ENCODE measurements around the gene MYO16. TPM values are rescaled to one million over a fixed set of nuclear protein-coding genes. Genes with fewer than 3 reads are reported as not detected.

The MYO16 gene
- total and polyA plus RNA-seq, 2 donors: 0.16 to 0.19 TPM

DNA sequence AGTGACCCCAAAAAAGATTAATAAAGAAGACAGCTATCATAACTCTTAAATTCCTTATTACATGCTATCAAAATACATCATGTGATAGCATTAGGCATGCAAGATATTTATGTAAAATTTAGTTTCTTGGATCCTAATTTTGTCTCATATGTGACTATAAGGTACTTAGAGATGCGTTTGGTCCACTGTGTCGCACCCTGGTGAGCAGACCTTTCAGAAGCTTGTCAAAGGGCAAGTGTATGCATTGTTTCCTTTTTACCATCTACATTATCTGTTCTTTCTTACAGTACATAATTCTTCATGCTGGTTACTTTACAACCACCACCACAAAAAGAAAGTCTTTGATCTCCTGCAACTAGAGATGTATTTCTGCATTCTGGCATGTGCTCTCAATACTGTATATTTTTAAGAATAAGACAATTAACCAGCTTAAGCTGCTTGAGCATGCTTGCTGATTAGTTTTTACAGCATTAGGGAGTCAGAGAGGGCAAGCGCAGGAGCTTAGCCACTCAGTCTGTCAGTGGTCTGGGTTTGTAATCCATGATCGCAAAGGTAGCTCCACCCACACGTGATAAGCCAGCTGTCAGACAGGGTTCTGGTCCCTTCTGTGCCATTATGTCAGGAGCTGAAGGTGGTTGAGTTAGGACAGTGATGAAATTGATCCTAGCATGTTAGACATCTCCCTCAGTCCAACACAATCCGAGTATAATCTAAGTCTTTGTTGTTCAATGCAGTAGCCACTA lies 500.9 kb downstream of the MYO16 start:
- Histone ChIP-seq H3K36me3 (ENCODE audit: control insufficient read depth in 2 of 2, insufficient read depth in 2 of 2, low read length in 1 of 2) (no peaks in the 10 kb centered on the region), H3K27ac (ENCODE audit: low read depth in 1 of 2, low read length in 1 of 2) (no peak overlapping the region), H3K27me3 (ENCODE audit: control insufficient read depth in 2 of 2, insufficient read depth in 1 of 2, low read length in 1 of 2) (no peaks in the 10 kb centered on the region), H3K9me3 (ENCODE audit: control insufficient read depth in 2 of 2, insufficient read depth in 1 of 2, low read length in 1 of 2) (no peaks in the 10 kb centered on the region), H3K4me3 (ENCODE audit: low read length in 2 of 2) (no peak overlapping the region), H3K4me1 (ENCODE audit: control insufficient read depth in 2 of 2, insufficient read depth in 2 of 2, low read length in 2 of 2) (peaks cover 0 to 12% of the 10 kb centered on the region in 2 donors)
- 91% methylated on average over 6 of the region's 6 CpGs for WGBS
- DNase-seq (ENCODE audit: low read depth in 6 of 9, low spot score in 9 of 9): peak in 1 of 9 donors; percentile 14

DNA sequence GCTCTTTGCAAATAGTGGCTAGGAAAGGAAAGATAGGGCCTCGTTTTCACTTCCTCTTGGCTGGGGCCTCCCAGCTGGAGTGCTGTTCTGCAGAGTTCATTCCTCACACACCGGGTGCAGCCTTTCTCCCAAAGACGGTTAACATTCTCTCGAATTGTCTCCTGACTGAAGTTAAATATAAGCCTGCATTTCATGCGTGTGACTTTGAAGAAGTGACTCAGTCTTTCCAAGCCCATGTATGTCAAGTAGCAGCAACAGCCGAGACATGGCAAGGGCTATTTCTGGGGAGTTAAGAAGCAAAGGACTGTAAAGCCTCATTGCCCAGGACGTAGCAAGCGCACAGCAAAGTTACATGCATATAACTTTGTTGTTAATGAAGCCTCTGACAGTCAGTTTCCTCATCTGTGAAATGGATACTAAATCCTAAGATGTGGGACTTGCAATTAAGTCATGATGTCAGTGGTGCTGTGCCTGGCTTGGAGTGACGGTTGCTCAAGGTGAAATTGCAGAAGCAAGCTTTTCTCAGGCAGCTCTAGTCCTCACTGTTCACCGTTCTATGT lies 502.4 kb downstream of the MYO16 start:
- peaks cover 0 to 12% of the 10 kb centered on the region in 2 donors for H3K4me1 ChIP-seq (ENCODE audit: control insufficient read depth in 2 of 2, insufficient read depth in 2 of 2, low read length in 2 of 2)
- H3K27ac ChIP-seq (ENCODE audit: low read depth in 1 of 2, low read length in 1 of 2): peak overlapping the region in 1 of 2 donors; percentile 49
- no peaks in the 10 kb centered on the region for H3K9me3 ChIP-seq (ENCODE audit: control insufficient read depth in 2 of 2, insufficient read depth in 1 of 2, low read length in 1 of 2)
- no peaks in the 10 kb centered on the region for H3K36me3 ChIP-seq (ENCODE audit: control insufficient read depth in 2 of 2, insufficient read depth in 2 of 2, low read length in 1 of 2)
- no peaks in the 10 kb centered on the region for H3K27me3 ChIP-seq (ENCODE audit: control insufficient read depth in 2 of 2, insufficient read depth in 1 of 2, low read length in 1 of 2)
- DNase-seq (ENCODE audit: low read depth in 6 of 9, low spot score in 9 of 9): peak in 5 of 9 donors; percentile 7 to 44 (median 11)
- H3K4me3 ChIP-seq (ENCODE audit: low read length in 2 of 2): no peak overlapping the region
- WGBS: 27% methylated on average over 10 of the region's 10 CpGs

DNA sequence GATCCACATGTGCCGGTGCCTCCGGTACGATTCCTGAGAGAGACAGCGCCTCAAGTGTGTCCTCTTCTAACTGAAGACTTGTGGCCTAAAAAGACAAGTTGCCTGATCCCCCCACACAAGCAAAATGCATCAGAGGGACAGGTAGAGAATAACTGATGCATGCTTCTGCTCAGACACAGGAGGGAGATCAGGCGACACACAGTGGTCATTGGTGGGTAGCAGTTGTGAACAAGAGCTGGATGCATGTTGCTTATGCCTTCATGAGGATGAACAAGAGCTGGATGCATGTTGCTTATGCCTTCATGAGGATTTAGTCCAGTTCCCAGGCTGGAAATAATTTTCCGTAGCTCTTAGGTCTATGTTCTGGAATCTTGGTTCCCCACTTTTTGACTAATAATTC lies 505.6 kb downstream of the MYO16 start:
- no peak overlapping the region for H3K27ac ChIP-seq (ENCODE audit: low read depth in 1 of 2, low read length in 1 of 2)
- peaks cover 0 to 12% of the 10 kb centered on the region in 2 donors for H3K4me1 ChIP-seq (ENCODE audit: control insufficient read depth in 2 of 2, insufficient read depth in 2 of 2, low read length in 2 of 2)
- no peak for DNase-seq (ENCODE audit: low read depth in 6 of 9, low spot score in 9 of 9)
- WGBS: 96% methylated on average over 6 of the region's 6 CpGs
- peaks cover 0 to 7% of the 10 kb centered on the region in 2 donors for H3K9me3 ChIP-seq (ENCODE audit: control insufficient read depth in 2 of 2, insufficient read depth in 1 of 2, low read length in 1 of 2)
- no peaks in the 10 kb centered on the region for H3K36me3 ChIP-seq (ENCODE audit: control insufficient read depth in 2 of 2, insufficient read depth in 2 of 2, low read length in 1 of 2)
- no peak overlapping the region for H3K4me3 ChIP-seq (ENCODE audit: low read length in 2 of 2)
- peaks cover under 1 to 7% of the 10 kb centered on the region in 2 donors for H3K27me3 ChIP-seq (ENCODE audit: control insufficient read depth in 2 of 2, insufficient read depth in 1 of 2, low read length in 1 of 2)

DNA sequence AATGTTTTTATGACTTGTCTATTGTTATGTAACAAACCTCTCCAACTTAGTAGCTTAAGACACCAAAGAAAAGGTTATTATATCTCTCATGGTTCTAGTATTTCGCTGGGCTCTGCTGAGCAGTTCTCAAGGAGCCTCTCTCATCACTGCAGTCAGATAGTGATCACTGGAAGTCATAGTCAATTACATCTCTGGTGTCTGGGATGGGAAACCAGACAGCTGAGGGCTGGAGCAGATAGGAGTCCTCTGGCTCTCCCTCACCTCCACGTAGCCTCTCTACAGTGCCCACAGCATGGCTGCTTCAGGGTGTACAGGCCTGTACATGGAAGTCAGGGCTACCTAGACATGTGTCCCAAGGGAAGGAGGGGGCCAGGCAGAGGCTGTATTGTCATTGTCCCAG lies 507.5 kb downstream of the MYO16 start:
- H3K27ac ChIP-seq (ENCODE audit: low read depth in 1 of 2, low read length in 1 of 2): no peak overlapping the region
- peaks cover 14 to 25% of the 10 kb centered on the region in 2 donors for H3K27me3 ChIP-seq (ENCODE audit: control insufficient read depth in 2 of 2, insufficient read depth in 1 of 2, low read length in 1 of 2)
- no peaks in the 10 kb centered on the region for H3K36me3 ChIP-seq (ENCODE audit: control insufficient read depth in 2 of 2, insufficient read depth in 2 of 2, low read length in 1 of 2)
- H3K9me3 ChIP-seq (ENCODE audit: control insufficient read depth in 2 of 2, insufficient read depth in 1 of 2, low read length in 1 of 2): peaks cover 0 to 8% of the 10 kb centered on the region in 2 donors
- DNase-seq (ENCODE audit: low read depth in 6 of 9, low spot score in 9 of 9): no peak
- H3K4me1 ChIP-seq (ENCODE audit: control insufficient read depth in 2 of 2, insufficient read depth in 2 of 2, low read length in 2 of 2): peaks cover 0 to 3% of the 10 kb centered on the region in 2 donors
- 92% methylated on average over 2 of the region's 2 CpGs for WGBS
- no peak overlapping the region for H3K4me3 ChIP-seq (ENCODE audit: low read length in 2 of 2)

DNA sequence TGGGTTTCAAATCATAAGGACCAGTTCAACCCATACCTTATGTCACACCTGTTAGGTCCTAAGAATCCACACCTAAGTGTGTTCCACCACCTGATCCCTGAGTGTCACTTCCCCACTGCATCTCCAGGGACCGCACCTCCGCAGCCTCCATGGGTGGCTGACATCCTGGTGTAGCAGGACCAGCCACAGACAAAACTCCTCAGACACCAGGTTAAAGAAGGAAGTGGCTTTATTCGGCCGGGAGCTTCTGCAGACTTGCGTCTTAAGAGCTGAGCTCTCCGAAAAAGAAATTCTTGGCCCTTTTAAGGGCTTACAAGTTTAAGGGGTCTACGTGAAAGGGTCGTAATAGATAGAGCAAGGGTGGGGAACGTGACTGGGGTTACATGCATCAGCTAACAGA lies 509.9 kb downstream of the MYO16 start:
- no peak overlapping the region for H3K4me3 ChIP-seq (ENCODE audit: low read length in 2 of 2)
- H3K27me3 ChIP-seq (ENCODE audit: control insufficient read depth in 2 of 2, insufficient read depth in 1 of 2, low read length in 1 of 2): peaks cover 14 to 29% of the 10 kb centered on the region in 2 donors
- no peaks in the 10 kb centered on the region for H3K4me1 ChIP-seq (ENCODE audit: control insufficient read depth in 2 of 2, insufficient read depth in 2 of 2, low read length in 2 of 2)
- no peaks in the 10 kb centered on the region for H3K36me3 ChIP-seq (ENCODE audit: control insufficient read depth in 2 of 2, insufficient read depth in 2 of 2, low read length in 1 of 2)
- H3K9me3 ChIP-seq (ENCODE audit: control insufficient read depth in 2 of 2, insufficient read depth in 1 of 2, low read length in 1 of 2): peaks cover 0 to 8% of the 10 kb centered on the region in 2 donors
- DNase-seq (ENCODE audit: low read depth in 6 of 9, low spot score in 9 of 9): no peak
- 98% methylated on average over 9 of the region's 9 CpGs for WGBS
- no peak overlapping the region for H3K27ac ChIP-seq (ENCODE audit: low read depth in 1 of 2, low read length in 1 of 2)

DNA sequence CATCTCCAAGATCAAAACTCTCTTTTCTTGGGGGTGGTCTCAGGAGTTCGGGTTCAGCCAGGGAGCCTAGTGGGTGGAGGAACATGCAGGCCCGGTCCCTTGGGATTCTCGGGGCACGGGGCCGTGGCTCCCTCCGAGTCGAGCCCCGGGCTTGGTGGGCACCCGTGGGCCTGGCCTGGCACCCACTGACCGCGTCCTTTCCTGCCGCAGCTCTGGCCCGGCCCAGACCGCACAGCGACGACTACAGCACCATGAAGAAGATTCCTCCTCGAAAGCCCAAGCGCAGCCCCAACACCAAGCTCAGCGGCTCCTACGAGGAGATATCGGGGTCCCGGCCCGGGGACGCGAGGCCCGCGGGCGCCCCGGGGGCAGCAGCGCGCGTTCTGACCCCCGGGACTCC lies 510.6 kb downstream of the MYO16 start:
- no peaks in the 10 kb centered on the region for H3K4me1 ChIP-seq (ENCODE audit: control insufficient read depth in 2 of 2, insufficient read depth in 2 of 2, low read length in 2 of 2)
- H3K27me3 ChIP-seq (ENCODE audit: control insufficient read depth in 2 of 2, insufficient read depth in 1 of 2, low read length in 1 of 2): peaks cover 14 to 29% of the 10 kb centered on the region in 2 donors
- H3K4me3 ChIP-seq (ENCODE audit: low read length in 2 of 2): no peak overlapping the region
- H3K27ac ChIP-seq (ENCODE audit: low read depth in 1 of 2, low read length in 1 of 2): no peak overlapping the region
- 78% methylated on average over 33 of the region's 33 CpGs for WGBS
- H3K36me3 ChIP-seq (ENCODE audit: control insufficient read depth in 2 of 2, insufficient read depth in 2 of 2, low read length in 1 of 2): no peaks in the 10 kb centered on the region
- H3K9me3 ChIP-seq (ENCODE audit: control insufficient read depth in 2 of 2, insufficient read depth in 1 of 2, low read length in 1 of 2): peaks cover 0 to 8% of the 10 kb centered on the region in 2 donors
- DNase-seq (ENCODE audit: low read depth in 6 of 9, low spot score in 9 of 9): no peak

DNA sequence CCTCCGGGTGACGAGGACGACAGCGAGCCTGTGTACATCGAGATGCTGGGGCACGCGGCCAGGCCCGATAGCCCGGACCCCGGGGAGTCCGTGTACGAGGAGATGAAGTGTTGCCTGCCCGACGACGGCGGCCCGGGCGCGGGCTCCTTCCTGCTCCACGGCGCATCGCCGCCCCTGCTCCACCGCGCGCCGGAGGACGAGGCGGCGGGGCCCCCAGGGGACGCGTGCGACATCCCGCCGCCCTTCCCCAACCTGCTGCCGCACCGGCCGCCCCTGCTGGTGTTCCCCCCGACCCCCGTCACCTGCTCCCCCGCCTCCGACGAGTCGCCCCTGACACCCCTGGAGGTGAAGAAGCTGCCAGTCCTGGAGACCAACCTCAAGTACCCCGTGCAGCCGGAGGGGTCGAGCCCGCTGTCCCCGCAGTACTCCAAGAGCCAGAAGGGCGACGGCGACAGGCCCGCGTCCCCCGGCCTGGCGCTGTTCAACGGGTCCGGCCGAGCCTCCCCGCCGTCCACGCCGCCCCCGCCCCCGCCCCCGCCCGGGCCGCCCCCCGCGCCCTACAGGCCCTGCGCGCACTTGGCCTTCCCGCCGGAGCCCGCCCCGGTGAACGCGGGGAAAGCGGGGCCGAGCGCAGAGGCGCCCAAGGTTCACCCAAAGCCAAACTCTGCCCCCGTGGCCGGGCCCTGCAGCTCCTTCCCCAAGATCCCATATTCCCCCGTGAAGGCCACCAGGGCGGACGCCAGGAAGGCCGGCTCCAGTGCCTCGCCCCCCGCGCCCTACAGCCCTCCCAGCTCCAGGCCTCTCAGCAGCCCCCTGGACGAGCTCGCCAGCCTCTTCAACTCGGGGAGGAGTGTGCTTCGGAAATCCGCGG lies 511.3 kb downstream of the MYO16 start:
- Histone ChIP-seq H3K9me3 (ENCODE audit: control insufficient read depth in 2 of 2, insufficient read depth in 1 of 2, low read length in 1 of 2) (peaks cover 0 to 8% of the 10 kb centered on the region in 2 donors), H3K27me3 (ENCODE audit: control insufficient read depth in 2 of 2, insufficient read depth in 1 of 2, low read length in 1 of 2) (peaks cover 14 to 29% of the 10 kb centered on the region in 2 donors), H3K36me3 (ENCODE audit: control insufficient read depth in 2 of 2, insufficient read depth in 2 of 2, low read length in 1 of 2) (no peaks in the 10 kb centered on the region), H3K27ac (ENCODE audit: low read depth in 1 of 2, low read length in 1 of 2) (no peak overlapping the region), H3K4me3 (ENCODE audit: low read length in 2 of 2) (no peak overlapping the region), H3K4me1 (ENCODE audit: control insufficient read depth in 2 of 2, insufficient read depth in 2 of 2, low read length in 2 of 2) (no peaks in the 10 kb centered on the region)
- no peak for DNase-seq (ENCODE audit: low read depth in 6 of 9, low spot score in 9 of 9)
- WGBS: 21% methylated on average over 97 of the region's 97 CpGs

DNA sequence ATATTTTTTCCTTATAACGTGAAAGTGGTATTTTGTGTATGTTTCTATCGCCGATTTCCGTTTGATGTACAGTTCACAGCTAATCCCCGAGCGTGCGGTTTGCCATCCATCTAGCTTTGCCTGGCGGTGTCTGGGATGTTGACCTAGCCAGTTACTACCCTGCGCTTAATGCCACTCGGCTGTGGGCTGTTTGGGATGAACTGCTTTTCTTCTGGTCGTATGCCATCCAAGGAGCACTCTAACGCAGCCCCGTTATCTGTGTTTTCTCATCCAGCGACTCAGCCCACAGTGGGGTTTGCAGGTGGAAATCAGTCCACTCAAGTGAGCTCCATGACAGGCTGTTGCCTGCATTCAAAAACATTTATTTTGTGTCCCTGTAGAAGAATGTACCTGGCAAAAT lies 512.3 kb downstream of the MYO16 start:
- H3K4me1 ChIP-seq (ENCODE audit: control insufficient read depth in 2 of 2, insufficient read depth in 2 of 2, low read length in 2 of 2): no peaks in the 10 kb centered on the region
- no peak for DNase-seq (ENCODE audit: low read depth in 6 of 9, low spot score in 9 of 9)
- no peaks in the 10 kb centered on the region for H3K36me3 ChIP-seq (ENCODE audit: control insufficient read depth in 2 of 2, insufficient read depth in 2 of 2, low read length in 1 of 2)
- peaks cover 14 to 29% of the 10 kb centered on the region in 2 donors for H3K27me3 ChIP-seq (ENCODE audit: control insufficient read depth in 2 of 2, insufficient read depth in 1 of 2, low read length in 1 of 2)
- H3K9me3 ChIP-seq (ENCODE audit: control insufficient read depth in 2 of 2, insufficient read depth in 1 of 2, low read length in 1 of 2): peaks cover 0 to 8% of the 10 kb centered on the region in 2 donors
- no peak overlapping the region for H3K4me3 ChIP-seq (ENCODE audit: low read length in 2 of 2)
- 97% methylated on average over 14 of the region's 14 CpGs for WGBS
- no peak overlapping the region for H3K27ac ChIP-seq (ENCODE audit: low read depth in 1 of 2, low read length in 1 of 2)
